Skeletal muscle cell (primary cell): Measurements from ENCODE around the gene CTBP1.

Experiments used
- DNase-seq: peaks from one replicate; pipeline ENCODE4 v3.0.0-alpha.2; 2010; ENCODE audit warnings: low read depth
- H3K4me3 ChIP-seq: 2 replicates; pipeline ENCODE4 v1.5.1; 2011; ENCODE audit warnings: low read depth, mild to moderate bottlenecking, control low read depth, low read length, moderate library complexity

CTBP1 gene

GRCh38 chr4:1205586-1206298 lies 43.2 kb downstream of the CTBP1 start:
- no peak overlapping the region for H3K4me3 ChIP-seq
- DNase-seq: no peak

GRCh38 chr4:1204828-1205585 lies 43.9 kb downstream of the CTBP1 start:
- H3K4me3 ChIP-seq: no peak overlapping the region

GRCh38 chr4:1204286-1204827 lies 44.6 kb downstream of the CTBP1 start:
- H3K4me3 ChIP-seq: no peak overlapping the region
- no peak for DNase-seq

More at GRCh38 chr4:1204828-1205585, 43.9 kb downstream of the CTBP1 start:
- DNase-seq: no peak

GRCh38 chr4:1203026-1203616 lies 45.8 kb downstream of the CTBP1 start:
- no peak overlapping the region for H3K4me3 ChIP-seq
- no peak for DNase-seq

- no peak overlapping the region for H3K4me3 ChIP-seq
- DNase-seq: no peak
Observed at GRCh38 chr4:1202526-1203011, 46.4 kb downstream of the CTBP1 start.

GRCh38 chr4:1201851-1202525 lies 46.9 kb downstream of the CTBP1 start:
- H3K4me3 ChIP-seq: no peak overlapping the region

GRCh38 chr4:1200425-1201035 lies 48.4 kb downstream of the CTBP1 start:
- peak overlapping the region; percentile 32 for H3K4me3 ChIP-seq

More at GRCh38 chr4:1201851-1202525, 46.9 kb downstream of the CTBP1 start:
- DNase-seq: peak; percentile 91

GRCh38 chr4:1199556-1200331 lies 49.2 kb downstream of the CTBP1 start:
- H3K4me3 ChIP-seq: peak overlapping the region; percentile 23
- no peak for DNase-seq

More at GRCh38 chr4:1200425-1201035, 48.4 kb downstream of the CTBP1 start:
- peak; percentile 66 for DNase-seq

- no peak for DNase-seq
Observed at GRCh38 chr4:1198098-1198844, 50.7 kb downstream of the CTBP1 start.

GRCh38 chr4:1196421-1197183 lies 52.3 kb downstream of the CTBP1 start:
- H3K4me3 ChIP-seq: no peak overlapping the region
- no peak for DNase-seq

More at GRCh38 chr4:1198098-1198844, 50.7 kb downstream of the CTBP1 start:
- no peak overlapping the region for H3K4me3 ChIP-seq

GRCh38 chr4:1195891-1196401 lies 53.0 kb downstream of the CTBP1 start:
- DNase-seq: no peak
- no peak overlapping the region for H3K4me3 ChIP-seq

- no peak overlapping the region for H3K4me3 ChIP-seq
- DNase-seq: no peak
Observed at GRCh38 chr4:1195109-1195671, 53.7 kb downstream of the CTBP1 start.

- no peak overlapping the region for H3K4me3 ChIP-seq
- no peak for DNase-seq
Observed at GRCh38 chr4:1194010-1194900, 54.7 kb downstream of the CTBP1 start.

- H3K4me3 ChIP-seq: no peak overlapping the region
- DNase-seq: no peak
Observed at GRCh38 chr4:1193206-1194009, 55.5 kb downstream of the CTBP1 start.
